OCI-LY3 (cell line): ENCODE measurements around the gene FIBCD1.

Experiments used
- H2AFZ ChIP-seq: fragments of 200-600, 300-600 bp; shearing (Covaris generic); 2 replicates; pipeline ENCODE4 v1.6.0; 2014; ENCODE audit warnings: antibody characterized with exemption, low read depth, low read length
- H3K27ac ChIP-seq: fragments of 200-600, 300-600 bp; sonication (generic); 2 replicates; pipeline ENCODE4 v1.5.1; 2014; ENCODE audit warnings: mild to moderate bottlenecking, low read length, moderate library complexity, mixed read lengths
- H3K27me3 ChIP-seq: fragments of 200-600, 300-600 bp; sonication (generic); 2 replicates; pipeline ENCODE4 v1.6.1; 2014; ENCODE audit warnings: low read depth, low read length, mixed read lengths
- H3K36me3 ChIP-seq: fragments of 200-600, 300-600 bp; sonication (generic); replicated peaks from 2 replicates; pipeline ENCODE3; 2014; ENCODE audit warnings: low read depth, low read length, mixed read lengths
- H3K4me1 ChIP-seq: fragments of 300-600, 200-600 bp; sonication (generic); 2 replicates; pipeline ENCODE4 v1.6.1; 2014; ENCODE audit warnings: low read length, mixed read lengths
- H3K4me2 ChIP-seq: fragments of 200-600, 300-600 bp; sonication (generic); 2 replicates; pipeline ENCODE4 v1.6.1; 2014; ENCODE audit warnings: low read length, mixed read lengths
- H3K4me3 ChIP-seq: fragments of 300-600, 200-600 bp; sonication (generic); 2 replicates; pipeline ENCODE4 v1.5.1; 2014; ENCODE audit warnings: antibody characterized with exemption, mild to moderate bottlenecking, low read length, moderate library complexity
- H3K79me2 ChIP-seq: fragments of 300-600, 200-600 bp; shearing (Covaris generic); 2 replicates; pipeline ENCODE4 v1.6.1; 2014; ENCODE audit warnings: mild to moderate bottlenecking, low read length, mixed read lengths
- H3K9ac ChIP-seq: fragments of 300-600, 200-600 bp; shearing (Covaris generic); 2 replicates; pipeline ENCODE4 v1.6.0; 2014; ENCODE audit warnings: mild to moderate bottlenecking, low read length, moderate library complexity
- H3K9me3 ChIP-seq: fragments of 200-600, 300-600 bp; shearing (Covaris generic); 2 replicates; pipeline ENCODE4 v1.6.1; 2014; ENCODE audit warnings: low read length, mixed read lengths; ENCODE audit not compliant: insufficient read depth
- H4K20me1 ChIP-seq: fragments of 200-600, 300-600 bp; sonication (generic); 2 replicates; pipeline ENCODE4 v1.6.1; 2016; ENCODE audit warnings: low read length, mixed read lengths; ENCODE audit not compliant: insufficient read depth
- EZH2phosphoT487 ChIP-seq: fragments of 200-600 bp; shearing (Covaris generic); IDR thresholded peaks from 2 replicates; pipeline ENCODE4 v1.6.1; 2018; ENCODE audit warnings: antibody characterized with exemption, mixed run types, low read depth
- TF ChIP-seq, protein P1 (sequence below): fragments of 200-600, 300-600 bp; sonication (generic); IDR thresholded peaks from 2 replicates; pipeline ENCODE4 v1.5.1; 2014; ENCODE audit warnings: antibody characterized with exemption, low read length, low read depth

The FIBCD1 gene

GRCh38 chr9:130881516-130881915, 57.5 kb downstream of the FIBCD1 start:
- no peak for TF ChIP-seq EZH2phosphoT487
- TF ChIP-seq, protein P1, sequence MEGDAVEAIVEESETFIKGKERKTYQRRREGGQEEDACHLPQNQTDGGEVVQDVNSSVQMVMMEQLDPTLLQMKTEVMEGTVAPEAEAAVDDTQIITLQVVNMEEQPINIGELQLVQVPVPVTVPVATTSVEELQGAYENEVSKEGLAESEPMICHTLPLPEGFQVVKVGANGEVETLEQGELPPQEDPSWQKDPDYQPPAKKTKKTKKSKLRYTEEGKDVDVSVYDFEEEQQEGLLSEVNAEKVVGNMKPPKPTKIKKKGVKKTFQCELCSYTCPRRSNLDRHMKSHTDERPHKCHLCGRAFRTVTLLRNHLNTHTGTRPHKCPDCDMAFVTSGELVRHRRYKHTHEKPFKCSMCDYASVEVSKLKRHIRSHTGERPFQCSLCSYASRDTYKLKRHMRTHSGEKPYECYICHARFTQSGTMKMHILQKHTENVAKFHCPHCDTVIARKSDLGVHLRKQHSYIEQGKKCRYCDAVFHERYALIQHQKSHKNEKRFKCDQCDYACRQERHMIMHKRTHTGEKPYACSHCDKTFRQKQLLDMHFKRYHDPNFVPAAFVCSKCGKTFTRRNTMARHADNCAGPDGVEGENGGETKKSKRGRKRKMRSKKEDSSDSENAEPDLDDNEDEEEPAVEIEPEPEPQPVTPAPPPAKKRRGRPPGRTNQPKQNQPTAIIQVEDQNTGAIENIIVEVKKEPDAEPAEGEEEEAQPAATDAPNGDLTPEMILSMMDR = no peak
- H3K4me3 ChIP-seq = no peak overlapping the region
- no peak overlapping the region for H3K9ac ChIP-seq
- no peak overlapping the region for H3K27ac ChIP-seq
- H2AFZ ChIP-seq = no peak overlapping the region
- no peaks in the 10 kb centered on the region for H4K20me1 ChIP-seq
- H3K9me3 ChIP-seq = no peaks in the 10 kb centered on the region
- peaks cover 53% of the 10 kb centered on the region for H3K36me3 ChIP-seq
- no peaks in the 10 kb centered on the region for H3K4me1 ChIP-seq
- H3K4me2 ChIP-seq = no peak overlapping the region
- no peaks in the 10 kb centered on the region for H3K27me3 ChIP-seq
- H3K79me2 ChIP-seq = no peaks in the 10 kb centered on the region

DNA sequence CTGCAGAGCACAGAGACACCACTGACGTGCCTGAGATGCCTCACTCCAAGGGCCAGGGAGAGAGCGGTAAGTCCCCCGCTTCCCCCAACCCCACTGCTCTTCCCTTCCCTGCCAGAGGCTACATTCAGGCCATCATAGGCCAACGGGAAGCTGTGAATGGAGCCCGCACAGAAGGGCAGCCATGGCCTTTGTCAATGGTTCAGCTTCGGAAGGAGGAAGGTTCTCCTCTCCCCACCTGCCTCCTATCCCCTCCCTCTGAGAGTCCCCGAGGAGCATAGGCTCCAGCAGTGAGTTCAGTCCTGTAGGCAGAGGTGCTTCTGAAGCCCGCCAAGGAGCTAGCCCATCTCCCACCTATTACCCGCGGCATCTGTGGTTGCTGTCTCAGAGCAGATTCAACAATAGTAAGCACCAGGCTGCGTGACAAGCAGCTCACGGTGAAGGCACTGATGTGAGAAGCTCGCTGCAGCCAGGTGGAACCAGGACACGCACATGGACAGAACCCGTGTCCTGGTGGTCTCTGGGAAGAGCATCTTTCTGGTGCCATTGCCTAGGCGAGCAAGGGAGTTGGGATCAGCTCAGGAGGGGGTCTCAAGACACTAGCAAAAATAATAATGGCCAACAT, 58.3 kb downstream of the FIBCD1 start:
- TF ChIP-seq EZH2phosphoT487 = no peak
- TF ChIP-seq, protein P1 = no peak
- Histone ChIP-seq H3K4me2 (no peak overlapping the region), H3K27ac (no peak overlapping the region), H4K20me1 (no peaks in the 10 kb centered on the region), H3K36me3 (peaks cover 49% of the 10 kb centered on the region), H3K79me2 (no peaks in the 10 kb centered on the region), H2AFZ (no peak overlapping the region), H3K4me3 (no peak overlapping the region), H3K27me3 (no peaks in the 10 kb centered on the region), H3K9me3 (no peaks in the 10 kb centered on the region), H3K9ac (no peak overlapping the region), H3K4me1 (no peaks in the 10 kb centered on the region)

DNA sequence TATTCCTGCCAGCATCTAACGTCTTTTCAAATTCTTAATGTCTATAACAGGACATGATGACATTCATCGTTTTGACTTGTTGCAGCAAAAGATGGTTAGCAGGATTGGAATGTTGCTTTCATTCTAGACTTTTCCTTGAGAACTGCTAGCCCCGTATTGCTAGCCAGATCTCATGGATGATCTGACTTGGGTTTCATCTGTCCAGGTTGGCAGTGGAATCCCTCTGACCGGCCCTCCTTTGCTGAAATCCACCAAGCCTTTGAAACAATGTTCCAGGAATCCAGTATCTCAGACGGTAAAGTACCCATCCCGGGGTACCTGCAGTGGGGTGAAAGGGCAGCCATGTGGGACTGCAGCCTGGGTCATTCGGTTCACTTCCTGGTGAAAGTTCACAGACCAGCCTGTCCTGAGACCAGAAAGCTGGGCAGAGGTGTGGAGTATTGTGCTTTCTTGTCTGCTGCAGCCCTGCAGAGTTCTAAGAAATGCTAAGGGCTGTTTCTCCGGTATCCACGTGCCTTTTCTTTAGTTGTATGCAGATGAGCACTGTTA, 59.1 kb downstream of the FIBCD1 start:
- Histone ChIP-seq H3K4me1 (no peaks in the 10 kb centered on the region), H4K20me1 (no peaks in the 10 kb centered on the region), H3K9me3 (no peaks in the 10 kb centered on the region), H3K27ac (no peak overlapping the region), H3K36me3 (peaks cover 49% of the 10 kb centered on the region), H3K4me3 (no peak overlapping the region), H3K4me2 (no peak overlapping the region), H3K27me3 (no peaks in the 10 kb centered on the region), H3K79me2 (no peaks in the 10 kb centered on the region), H2AFZ (no peak overlapping the region), H3K9ac (no peak overlapping the region)
- TF ChIP-seq, protein P1 = no peak
- no peak for TF ChIP-seq EZH2phosphoT487

DNA sequence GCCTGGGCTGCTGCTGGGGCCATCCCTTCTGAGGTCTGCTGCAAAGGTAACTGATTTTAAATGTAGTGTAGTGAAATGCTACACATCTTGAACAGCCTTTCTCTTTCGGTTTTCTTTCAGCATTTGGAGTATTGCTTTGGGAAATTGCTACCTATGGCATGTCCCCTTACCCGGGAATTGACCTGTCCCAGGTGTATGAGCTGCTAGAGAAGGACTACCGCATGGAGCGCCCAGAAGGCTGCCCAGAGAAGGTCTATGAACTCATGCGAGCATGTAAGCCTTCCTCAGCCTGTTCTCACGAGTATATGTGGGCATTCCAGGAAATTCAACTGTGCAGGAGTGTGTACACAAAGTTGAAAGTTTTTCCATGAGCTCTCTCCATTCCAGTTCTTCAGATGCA, 60.8 kb downstream of the FIBCD1 start:
- no peak overlapping the region for H3K27ac ChIP-seq
- H3K9me3 ChIP-seq = no peaks in the 10 kb centered on the region
- no peak overlapping the region for H3K4me2 ChIP-seq
- H3K4me3 ChIP-seq = no peak overlapping the region
- H3K79me2 ChIP-seq = no peaks in the 10 kb centered on the region
- H2AFZ ChIP-seq = no peak overlapping the region
- H3K36me3 ChIP-seq = peaks cover 55% of the 10 kb centered on the region
- H3K27me3 ChIP-seq = no peaks in the 10 kb centered on the region
- no peaks in the 10 kb centered on the region; the same call in 1 of the 2 replicates for H4K20me1 ChIP-seq
- no peak for TF ChIP-seq EZH2phosphoT487
- TF ChIP-seq, protein P1 = no peak
- H3K4me1 ChIP-seq = no peaks in the 10 kb centered on the region
- H3K9ac ChIP-seq = no peak overlapping the region
